Measurements from ENCODE around the gene HSDL2.
"Not testable (repeated sequence)": the region's sequence is repeated elsewhere in the genome, so short reads cannot be mapped to it uniquely, and the experiment has no call there.

HSDL2 gene

GRCh38 chr9:112367465-112367864 lies 12.4 kb upstream of the HSDL2 start:
- DNase-seq, result no peak

- no peak for DNase-seq
Observed at GRCh38 chr9:112369817-112370216, 10.1 kb upstream of the HSDL2 start.

GRCh38 chr9:112371060-112371459 lies 8.8 kb upstream of the HSDL2 start:
- DNase-seq, result no peak

- DNase-seq, result not testable (repeated sequence)
Observed at GRCh38 chr9:112373666-112374065, 6.2 kb upstream of the HSDL2 start.

GRCh38 chr9:112374232-112374631 lies 5.7 kb upstream of the HSDL2 start:
- not testable (repeated sequence) for DNase-seq

- no peak for DNase-seq
Observed at GRCh38 chr9:112375361-112375760, 4.5 kb upstream of the HSDL2 start.

- DNase-seq, result no peak
Observed at GRCh38 chr9:112377087-112377486, 2.8 kb upstream of the HSDL2 start.

- DNase-seq, result no peak
Observed at GRCh38 chr9:112377684-112378327, 2.1 kb upstream of the HSDL2 start.

- DNase-seq, result peak in 1 of 2 experiments; percentile 1
Observed at GRCh38 chr9:112378328-112379176, 1.4 kb upstream of the HSDL2 start.

- peak; percentile 66 to 87 for DNase-seq
Observed at GRCh38 chr9:112379177-112380101, 469 bp upstream of the HSDL2 start.

- no peak for DNase-seq
Observed at GRCh38 chr9:112380825-112381221, 915 bp downstream of the HSDL2 start.

GRCh38 chr9:112382066-112382465 lies 2.2 kb downstream of the HSDL2 start:
- DNase-seq, result no peak

- DNase-seq, result no peak
Observed at GRCh38 chr9:112382501-112383364, 2.8 kb downstream of the HSDL2 start.

GRCh38 chr9:112384219-112384618 lies 4.3 kb downstream of the HSDL2 start:
- DNase-seq, result no peak

- no peak for DNase-seq
Observed at GRCh38 chr9:112384690-112385089, 4.8 kb downstream of the HSDL2 start.

- DNase-seq, result no peak
Observed at GRCh38 chr9:112387115-112387514, 7.2 kb downstream of the HSDL2 start.

GRCh38 chr9:112389897-112390296 lies 10.0 kb downstream of the HSDL2 start:
- DNase-seq, result not testable (repeated sequence)

- DNase-seq, result not testable (repeated sequence)
Observed at GRCh38 chr9:112391936-112392560, 12.1 kb downstream of the HSDL2 start.

GRCh38 chr9:112393146-112393545 lies 13.2 kb downstream of the HSDL2 start:
- not testable (repeated sequence) for DNase-seq

- no peak for DNase-seq
Observed at GRCh38 chr9:112396416-112396815, 16.5 kb downstream of the HSDL2 start.

GRCh38 chr9:112396872-112397271 lies 17.0 kb downstream of the HSDL2 start:
- no peak for DNase-seq

Data from cerebellar nuclear complex (tissue), 1 donor.